DOHH2 (cell line): ENCODE data around the gene HK2.

Source experiments
- EZH2phosphoT487 ChIP-seq: fragments of 200-600 bp; sonication (generic); IDR thresholded peaks from 2 replicates; pipeline ENCODE4 v1.6.1; 2017; ENCODE audit warnings: borderline replicate concordance, mild to moderate bottlenecking, antibody characterized with exemption, low read length, moderate library complexity, mixed read lengths
- TF ChIP-seq, protein P1 (sequence below): fragments of 200-600 bp; sonication (generic); IDR thresholded peaks from one replicate; pipeline ENCODE4 v1.5.1; 2014; ENCODE audit warnings: antibody characterized with exemption, mild to moderate bottlenecking, low read depth, low read length; ENCODE audit not compliant: poor library complexity, severe bottlenecking

DNA sequence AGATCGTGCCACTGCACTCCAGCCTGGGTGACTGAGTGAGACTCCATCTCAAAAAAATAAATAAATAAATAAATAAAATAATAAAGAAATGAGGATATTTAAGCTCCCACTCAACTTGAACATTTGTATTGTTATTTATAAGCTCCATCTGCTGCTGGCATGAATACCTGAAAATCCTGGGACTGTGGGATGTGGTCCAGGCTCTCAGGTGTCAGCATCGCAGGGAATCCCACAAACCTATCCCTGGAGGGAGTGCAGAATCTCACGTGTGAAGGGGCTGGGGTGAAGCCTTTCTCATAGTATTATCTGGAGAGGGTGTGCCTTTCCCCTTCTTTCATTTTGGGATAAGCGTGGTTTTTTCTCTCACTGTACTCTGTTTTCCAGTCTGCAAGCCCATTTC is 77.1 kb downstream of the HK2 start:
- TF ChIP-seq, protein P1, sequence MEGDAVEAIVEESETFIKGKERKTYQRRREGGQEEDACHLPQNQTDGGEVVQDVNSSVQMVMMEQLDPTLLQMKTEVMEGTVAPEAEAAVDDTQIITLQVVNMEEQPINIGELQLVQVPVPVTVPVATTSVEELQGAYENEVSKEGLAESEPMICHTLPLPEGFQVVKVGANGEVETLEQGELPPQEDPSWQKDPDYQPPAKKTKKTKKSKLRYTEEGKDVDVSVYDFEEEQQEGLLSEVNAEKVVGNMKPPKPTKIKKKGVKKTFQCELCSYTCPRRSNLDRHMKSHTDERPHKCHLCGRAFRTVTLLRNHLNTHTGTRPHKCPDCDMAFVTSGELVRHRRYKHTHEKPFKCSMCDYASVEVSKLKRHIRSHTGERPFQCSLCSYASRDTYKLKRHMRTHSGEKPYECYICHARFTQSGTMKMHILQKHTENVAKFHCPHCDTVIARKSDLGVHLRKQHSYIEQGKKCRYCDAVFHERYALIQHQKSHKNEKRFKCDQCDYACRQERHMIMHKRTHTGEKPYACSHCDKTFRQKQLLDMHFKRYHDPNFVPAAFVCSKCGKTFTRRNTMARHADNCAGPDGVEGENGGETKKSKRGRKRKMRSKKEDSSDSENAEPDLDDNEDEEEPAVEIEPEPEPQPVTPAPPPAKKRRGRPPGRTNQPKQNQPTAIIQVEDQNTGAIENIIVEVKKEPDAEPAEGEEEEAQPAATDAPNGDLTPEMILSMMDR: no peak
- no peak for TF ChIP-seq EZH2phosphoT487
